Astrocyte of the cerebellum (primary cell): Measurements from ENCODE around the gene EYA2.

Source experiments
- DNase-seq: peaks from one replicate; pipeline ENCODE4 v3.0.0-alpha.2; 2011; ENCODE audit warnings: low read depth
- H3K4me3 ChIP-seq: 2 replicates; pipeline ENCODE4 v1.5.1; 2011; ENCODE audit warnings: mild to moderate bottlenecking, low read depth, low read length, moderate library complexity
- CTCF ChIP-seq: IDR thresholded peaks from 2 replicates; pipeline ENCODE4 v1.5.1; 2012; ENCODE audit warnings: low read length, low read depth, moderate library complexity, mild to moderate bottlenecking; ENCODE audit errors: missing control alignments
- in situ Hi-C: cut with HindIII; loops from 2 replicates; pipeline ENCODE4 v1.10.0; 2017; ENCODE audit warnings: low sequenced_read_pairs

The EYA2 gene

GRCh38 chr20:46963758-46964617 lies 69.3 kb downstream of the EYA2 start:
- in situ Hi-C loops = no loop called here
- no peak overlapping the region for H3K4me3 ChIP-seq
- DNase-seq = no peak
- no peak for TF ChIP-seq CTCF

DNA sequence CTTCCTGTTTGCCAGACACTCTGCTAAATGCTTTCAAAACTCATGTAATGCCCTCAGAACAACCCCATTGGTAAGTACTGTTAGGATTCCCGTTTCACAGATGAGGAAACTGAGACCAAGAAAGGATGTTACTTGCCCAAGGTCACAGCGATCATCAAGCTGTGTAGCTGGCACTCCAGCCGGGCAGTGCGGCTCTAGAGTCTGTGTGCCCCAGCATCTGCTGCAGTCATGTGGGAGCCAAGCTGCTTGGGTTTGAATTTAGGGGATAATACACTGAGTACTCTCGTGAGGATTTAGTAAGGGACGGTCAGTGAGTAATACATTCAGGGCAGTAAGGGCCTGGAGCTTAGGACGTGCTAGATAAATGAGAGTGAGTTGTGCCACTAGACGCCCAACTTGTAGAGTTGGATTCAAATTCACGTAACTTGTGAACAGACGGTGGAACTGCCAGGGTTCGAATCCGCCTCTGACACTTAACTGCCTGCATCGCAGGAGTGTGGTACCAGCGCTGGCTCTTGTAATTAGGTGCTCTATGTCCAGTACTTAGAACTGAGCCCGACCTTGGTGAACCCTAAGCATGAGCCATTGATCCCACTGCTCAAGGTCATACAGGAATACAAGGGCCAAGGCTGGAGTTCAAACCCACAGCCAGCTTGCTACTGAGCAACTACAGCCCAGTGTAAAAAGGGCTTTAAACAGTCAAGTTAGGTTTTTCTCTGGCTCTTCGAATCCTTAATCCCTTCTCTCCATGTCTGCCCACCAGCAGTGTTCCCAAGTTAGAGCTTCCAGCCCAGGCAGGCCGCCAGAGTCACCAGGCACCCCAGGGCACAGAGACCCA lies 70.2 kb downstream of the EYA2 start:
- DNase-seq = no peak
- TF ChIP-seq CTCF = no peak
- no peak overlapping the region for H3K4me3 ChIP-seq
- in situ Hi-C loops = no loop called here

DNA sequence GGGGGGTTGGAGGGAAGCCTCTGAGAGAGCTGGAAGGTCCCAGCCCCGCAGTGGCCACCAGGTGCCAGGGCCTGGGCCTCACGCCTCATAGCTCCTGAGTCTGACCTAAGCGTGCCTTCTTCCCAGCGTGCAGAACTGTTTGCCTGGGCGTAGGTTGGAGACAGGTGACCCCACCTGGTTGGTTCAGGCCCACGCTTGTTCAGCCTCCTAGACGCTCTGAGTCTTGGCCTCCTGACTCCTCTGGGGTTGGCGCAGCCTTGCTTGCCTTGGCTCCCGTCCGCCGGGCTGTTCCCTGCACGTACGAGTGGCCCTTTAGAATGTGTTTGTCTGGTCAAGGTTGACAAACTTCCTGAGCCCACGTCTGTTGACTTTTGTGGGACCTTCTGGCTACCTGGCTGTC lies 70.8 kb downstream of the EYA2 start:
- H3K4me3 ChIP-seq = no peak overlapping the region
- no peak for TF ChIP-seq CTCF
- no peak for DNase-seq
- in situ Hi-C loops = no loop called here

- in situ Hi-C loops = no loop called here
- no peak for TF ChIP-seq CTCF
Observed at GRCh38 chr20:46967646-46968045, 73.0 kb downstream of the EYA2 start.

GRCh38 chr20:46970937-46971630 lies 76.4 kb downstream of the EYA2 start:
- no peak for DNase-seq
- TF ChIP-seq CTCF = no peak
- in situ Hi-C loops = no loop called here
- no peak overlapping the region for H3K4me3 ChIP-seq

More at GRCh38 chr20:46967646-46968045, 73.0 kb downstream of the EYA2 start:
- no peak overlapping the region for H3K4me3 ChIP-seq
- no peak for DNase-seq

DNA sequence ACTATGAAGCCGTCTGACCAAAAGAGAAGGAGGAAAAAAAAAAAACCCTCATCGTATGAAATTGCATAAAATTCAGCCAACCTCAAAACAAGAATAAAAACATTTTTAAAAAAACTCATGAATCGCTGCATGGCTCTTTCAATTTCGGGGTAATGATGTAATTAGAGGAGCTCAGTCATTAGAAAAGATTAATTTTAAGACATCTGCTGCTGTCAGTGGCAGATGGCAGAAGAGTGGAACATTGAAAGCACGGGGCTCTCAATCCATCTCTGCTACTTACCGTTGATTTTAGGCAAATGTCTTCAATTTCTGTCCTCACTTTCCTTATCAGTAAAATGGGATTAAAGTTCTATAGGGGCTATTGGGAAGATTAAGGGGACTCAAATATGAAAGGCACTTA lies 79.1 kb downstream of the EYA2 start:
- H3K4me3 ChIP-seq = no peak overlapping the region
- no peak for TF ChIP-seq CTCF
- DNase-seq = no peak
- in situ Hi-C loops = no loop called here
